CD4-positive, alpha-beta T cell (primary cell): ENCODE results near the gene PRMT7. TPM values are rescaled to one million over a fixed set of nuclear protein-coding genes. Genes with fewer than 3 reads are reported as not detected.

Experiments
- ATAC-seq: fragments of 200-7000 bp; cut with Tn5 transposase; one replicate; pipeline ENCODE4 v1.10.0; 2022; ENCODE audit warnings: mild to moderate bottlenecking; ENCODE audit not compliant: poor library complexity
- CTCF ChIA-PET: fragments of 350-600 bp; sonication (Branson Sonifier 250); formaldehyde crosslinking; loops from one replicate; lab custom pipeline; 2021; ENCODE audit warnings: antibody characterized with exemption, inconsistent platforms; lab: Charles Lee
- POLR2A ChIA-PET: fragments of 350-600 bp; sonication (Branson Sonifier 250); formaldehyde crosslinking; loops from one replicate; lab custom pipeline; 2021; ENCODE audit warnings: antibody characterized with exemption, inconsistent platforms; lab: Charles Lee
- DNase-seq, 14 experiments: peaks; one replicate each; pipeline ENCODE4 v3.0.0-alpha.2; 2013 to 2020; ENCODE audit warnings: mixed read lengths in 2 of 14
- H3K27ac ChIP-seq, 2 donors: one replicate each; pipeline versions ENCODE4 v1.5.1 to v1.7.0; 2013; ENCODE audit warnings: low read length in 2 of 2, low read depth in 1 of 2, mild to moderate bottlenecking in 1 of 2
- H3K27me3 ChIP-seq, 2 experiments: 1 replicate in 1 of 2; 2 replicates in 1 of 2; pipeline versions ENCODE4 v1.6.1 to v1.7.0; 2013; ENCODE audit warnings: low read length in 2 of 2, control low read depth in 1 of 2, mild to moderate bottlenecking in 1 of 2, moderate library complexity in 1 of 2; ENCODE audit not compliant: insufficient read depth in 2 of 2, control insufficient read depth in 1 of 2
- H3K36me3 ChIP-seq: one replicate; pipeline ENCODE4 v1.6.1; 2013; ENCODE audit warnings: low read length, control low read depth; ENCODE audit not compliant: insufficient read depth
- H3K4me1 ChIP-seq: one replicate; pipeline ENCODE4 v1.6.1; 2013; ENCODE audit warnings: low read length, control low read depth; ENCODE audit not compliant: insufficient read depth
- H3K4me3 ChIP-seq: one replicate; pipeline ENCODE4 v1.5.1; 2013; ENCODE audit warnings: mild to moderate bottlenecking, low read length, moderate library complexity
- H3K9me3 ChIP-seq, 2 experiments: 1 replicate in 1 of 2; 2 replicates in 1 of 2; pipeline versions ENCODE4 v1.6.1 to v1.7.0; 2013; ENCODE audit warnings: low read length in 2 of 2, mild to moderate bottlenecking in 2 of 2, control low read depth in 1 of 2, moderate library complexity in 1 of 2; ENCODE audit not compliant: control insufficient read depth in 1 of 2, insufficient read depth in 1 of 2
- H3K27ac Mint-ChIP-seq: one replicate; pipeline ENCODE4 v1.8.0; 2020; ENCODE audit warnings: mixed read lengths
- H3K27me3 Mint-ChIP-seq: one replicate; pipeline ENCODE4 v1.8.0; 2021; ENCODE audit warnings: mixed read lengths
- H3K36me3 Mint-ChIP-seq: one replicate; pipeline ENCODE4 v1.8.0; 2021; ENCODE audit warnings: low read depth, mixed read lengths
- H3K4me1 Mint-ChIP-seq: one replicate; pipeline ENCODE4 v1.8.0; 2021; ENCODE audit warnings: low read depth, mixed read lengths
- H3K4me3 Mint-ChIP-seq: one replicate; pipeline ENCODE4 v1.8.0; 2020; ENCODE audit warnings: mild to moderate bottlenecking, mixed read lengths
- H3K9me3 Mint-ChIP-seq: one replicate; pipeline ENCODE4 v1.8.0; 2020; ENCODE audit warnings: mixed read lengths
- CTCF ChIP-seq: fragments of 200-600 bp; IDR thresholded peaks from one replicate; pipeline ENCODE4 v1.8.0; 2022; ENCODE audit warnings: antibody characterized with exemption, mild to moderate bottlenecking
- intact Hi-C, 2 experiments: fragments of 100-400 bp; cut with DNase I in 1 of 2; cut with micrococcal nuclease in 1 of 2; formaldehyde crosslinking; loops; one replicate each; pipeline versions ENCODE4 v1.15.1 to v1.9.0; 2023 to 2025; cut with DNase I, micrococcal nuclease
- total RNA-seq, 174 experiments: library from RNA in 2 of 174; stranded (reverse) in 2 of 174; gene quantifications; one replicate each; pipeline ENCODE4 v1.2.3 and lab custom pipeline; 2021 to 2026

Gene PRMT7
- total RNA-seq, 2 experiments from 2014 or later = 46.3 to 51.0 TPM

GRCh38 chr16:68348639-68349445 is 38.0 kb downstream of the PRMT7 start:
- Mint-ChIP-seq H3K9me3 (no peaks in the 10 kb centered on the region), H3K27ac (no peak overlapping the region), H3K27me3 (no peaks in the 10 kb centered on the region), H3K4me3 (no peak overlapping the region), H3K4me1 (no peaks in the 10 kb centered on the region), H3K36me3 (peaks cover 96% of the 10 kb centered on the region)
- H3K4me1 ChIP-seq = no peaks in the 10 kb centered on the region
- intact Hi-C loops = no loop called here
- peaks cover 81% of the 10 kb centered on the region for H3K36me3 ChIP-seq
- H3K27me3 ChIP-seq = no peaks in the 10 kb centered on the region
- no peaks in the 10 kb centered on the region for H3K9me3 ChIP-seq
- ATAC-seq (no peak), DNase-seq (no peak)
- ChIA-PET CTCF (interaction anchor here (0.7 kb wide), 1 partner anchor 87 kb away, joined by 3 read pairs; no protein-coding TSS in a partner anchor), POLR2A (no interaction called here)
- no peak overlapping the region for H3K4me3 ChIP-seq
- TF ChIP-seq CTCF = no peak
- H3K27ac ChIP-seq = no peak overlapping the region

GRCh38 chr16:68349838-68350410 is 39.1 kb downstream of the PRMT7 start:
- POLR2A ChIA-PET = no interaction called here
- Mint-ChIP-seq H3K36me3 (peaks cover 98% of the 10 kb centered on the region), H3K9me3 (no peaks in the 10 kb centered on the region), H3K4me1 (peaks cover 6% of the 10 kb centered on the region), H3K27ac (no peak overlapping the region), H3K27me3 (no peaks in the 10 kb centered on the region), H3K4me3 (no peak overlapping the region)
- Histone ChIP-seq H3K4me3 (no peak overlapping the region), H3K27me3 (no peaks in the 10 kb centered on the region), H3K36me3 (peaks cover 80% of the 10 kb centered on the region), H3K9me3 (no peaks in the 10 kb centered on the region), H3K27ac (no peak overlapping the region), H3K4me1 (peaks cover 3% of the 10 kb centered on the region)
- no peak for DNase-seq
- CTCF ChIA-PET = no interaction called here
- no peak for TF ChIP-seq CTCF
- intact Hi-C loops = no loop called here
- ATAC-seq = no peak

- no peak overlapping the region for H3K4me3 Mint-ChIP-seq
- POLR2A ChIA-PET = no interaction called here
- ATAC-seq (no peak), DNase-seq (no peak)
- H3K4me1 Mint-ChIP-seq = peaks cover 15% of the 10 kb centered on the region
- Histone ChIP-seq H3K9me3 (no peaks in the 10 kb centered on the region), H3K4me1 (peaks cover 12% of the 10 kb centered on the region), H3K36me3 (peaks cover 74% of the 10 kb centered on the region), H3K27ac (no peak overlapping the region), H3K4me3 (no peak overlapping the region), H3K27me3 (no peaks in the 10 kb centered on the region)
- H3K36me3 Mint-ChIP-seq = peaks cover 96% of the 10 kb centered on the region
- no peaks in the 10 kb centered on the region for H3K9me3 Mint-ChIP-seq
- no peak for TF ChIP-seq CTCF
- CTCF ChIA-PET = no interaction called here
- H3K27me3 Mint-ChIP-seq = no peaks in the 10 kb centered on the region
- no peak overlapping the region for H3K27ac Mint-ChIP-seq
- intact Hi-C loops = no loop called here
Measured at GRCh38 chr16:68350813-68351350, 40.1 kb downstream of the PRMT7 start.
